WERI-Rb-1 (cell line): ENCODE measurements around the gene DPP10.
"Not testable (repeated sequence)": the region's sequence is repeated elsewhere in the genome, so short reads cannot be mapped to it uniquely, and the experiment has no call there.

ENCODE experiments used
- DNase-seq: peaks from one replicate; pipeline ENCODE4 v3.0.0-alpha.2; 2020
- H3K27ac ChIP-seq: fragments of 250-450 bp; sonication (Bioruptor Pico); 2 replicates; pipeline ENCODE4 v1.5.1; 2020; ENCODE audit warnings: mild to moderate bottlenecking, moderate library complexity
- H3K27me3 ChIP-seq: fragments of 250-450 bp; sonication (Bioruptor Pico); 2 replicates; pipeline ENCODE4 v1.5.1; 2021; ENCODE audit warnings: mild to moderate bottlenecking, low read depth, moderate library complexity; ENCODE audit not compliant: insufficient read depth, severe bottlenecking
- H3K36me3 ChIP-seq: fragments of 250-450 bp; sonication (Bioruptor Pico); 2 replicates; pipeline ENCODE4 v1.5.1; 2020; ENCODE audit warnings: mild to moderate bottlenecking, moderate library complexity
- H3K4me3 ChIP-seq: 2 replicates; pipeline ENCODE4 v1.5.1; 2011; ENCODE audit warnings: low read depth, mild to moderate bottlenecking, control low read depth, low read length
- H3K9me3 ChIP-seq: fragments of 250-450 bp; sonication (Bioruptor Pico); 2 replicates; pipeline ENCODE4 v1.5.1; 2021; ENCODE audit warnings: mild to moderate bottlenecking, moderate library complexity; ENCODE audit not compliant: severe bottlenecking
- CTCF ChIP-seq: IDR thresholded peaks from 2 replicates; pipeline ENCODE4 v1.5.1; 2011; ENCODE audit warnings: low read depth, mild to moderate bottlenecking, control low read depth, inconsistent platforms, low read length

Gene DPP10

DNA sequence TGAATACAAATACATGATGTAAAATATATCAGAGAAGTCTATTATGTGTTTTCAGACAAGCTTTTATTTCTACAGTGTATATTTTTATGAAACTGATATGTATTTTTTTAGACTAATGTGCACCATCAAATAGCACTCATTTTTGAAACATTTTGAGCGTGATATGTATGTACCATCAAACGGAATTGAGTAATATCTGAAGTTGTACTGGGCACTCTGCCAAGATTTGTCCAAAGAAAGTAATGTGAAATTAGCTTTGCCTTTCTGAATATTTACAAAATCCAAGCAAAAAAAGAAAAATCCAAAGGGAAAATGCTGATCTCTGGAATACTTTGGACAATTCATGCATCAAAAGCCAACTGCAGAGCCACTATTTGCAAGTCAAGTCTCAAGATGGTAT lies 972.0 kb downstream of the DPP10 start:
- no peaks in the 10 kb centered on the region for H3K27me3 ChIP-seq
- H3K9me3 ChIP-seq: no peaks in the 10 kb centered on the region
- no peak for DNase-seq
- peaks cover 29% of the 10 kb centered on the region for H3K36me3 ChIP-seq
- H3K4me3 ChIP-seq: no peak overlapping the region
- TF ChIP-seq CTCF: no peak
- H3K27ac ChIP-seq: no peak overlapping the region

- H3K4me3 ChIP-seq: no peak overlapping the region
- no peak for TF ChIP-seq CTCF
- H3K27me3 ChIP-seq: no peaks in the 10 kb centered on the region
- no peaks in the 10 kb centered on the region for H3K9me3 ChIP-seq
- no peak overlapping the region for H3K27ac ChIP-seq
- peaks cover 35% of the 10 kb centered on the region for H3K36me3 ChIP-seq
- DNase-seq: no peak
These were observed 979.7 kb downstream of the DPP10 start for GRCh38 chr2:115422004-115422634.

- no peak for TF ChIP-seq CTCF
- no peak overlapping the region for H3K27ac ChIP-seq
- DNase-seq: no peak
- H3K9me3 ChIP-seq: no peaks in the 10 kb centered on the region
- no peaks in the 10 kb centered on the region for H3K27me3 ChIP-seq
- H3K36me3 ChIP-seq: peaks cover 39% of the 10 kb centered on the region
- no peak overlapping the region for H3K4me3 ChIP-seq
These were observed 985.0 kb downstream of the DPP10 start for GRCh38 chr2:115427436-115427835.

GRCh38 chr2:115440746-115441145 lies 998.3 kb downstream of the DPP10 start:
- not testable (repeated sequence) for DNase-seq, H3K4me3 ChIP-seq, H3K27ac ChIP-seq, H3K27me3 ChIP-seq, H3K9me3 ChIP-seq, H3K36me3 ChIP-seq

GRCh38 chr2:115443539-115444185 lies 1001.2 kb downstream of the DPP10 start:
- Histone ChIP-seq H3K4me3 (no peak overlapping the region), H3K27ac (no peak overlapping the region), H3K36me3 (no peaks in the 10 kb centered on the region; the same call in none of the 2 replicates), H3K27me3 (no peaks in the 10 kb centered on the region), H3K9me3 (no peaks in the 10 kb centered on the region)
- DNase-seq: no peak
- TF ChIP-seq CTCF: no peak

- TF ChIP-seq CTCF: no peak
- Histone ChIP-seq H3K27me3 (no peaks in the 10 kb centered on the region), H3K36me3 (peaks cover 9% of the 10 kb centered on the region), H3K27ac (no peak overlapping the region), H3K9me3 (no peaks in the 10 kb centered on the region), H3K4me3 (no peak overlapping the region)
- DNase-seq: no peak
These were observed 1017.6 kb downstream of the DPP10 start for GRCh38 chr2:115460008-115460407.
